Neural crest cell (in vitro differentiated cells): ENCODE data around the gene CMIP. TPM values are rescaled to one million over a fixed set of nuclear protein-coding genes. Genes with fewer than 3 reads are reported as not detected.

Experiments
- DNase-seq: peaks from one replicate; pipeline ENCODE4 v3.0.0; 2021; ENCODE audit warnings: low read depth, mixed read lengths, low spot score
- H3K27ac Mint-ChIP-seq: one replicate; pipeline ENCODE4 v1.8.0; 2021; ENCODE audit warnings: mild to moderate bottlenecking, mixed read lengths; ENCODE audit not compliant: unreplicated experiment
- H3K27me3 Mint-ChIP-seq: 2 replicates; pipeline ENCODE4 v1.8.0; 2021; ENCODE audit warnings: low read depth, mild to moderate bottlenecking, mixed read lengths
- H3K36me3 Mint-ChIP-seq: 2 replicates; pipeline ENCODE4 v1.8.0; 2021; ENCODE audit warnings: low read depth, mild to moderate bottlenecking, mixed read lengths
- H3K4me1 Mint-ChIP-seq: 2 replicates; pipeline ENCODE4 v1.8.0; 2021; ENCODE audit warnings: mixed read lengths
- H3K4me3 Mint-ChIP-seq: one replicate; pipeline ENCODE4 v1.8.0; 2021; ENCODE audit warnings: mild to moderate bottlenecking, mixed read lengths
- H3K9me3 Mint-ChIP-seq: 2 replicates; pipeline ENCODE4 v1.8.0; 2021; ENCODE audit warnings: mixed read lengths
- total RNA-seq: library from RNA; stranded (reverse); gene quantifications from 2 replicates; pipeline ENCODE4 v1.2.1, GENCODE V29; 2021
- TF ChIP-seq, protein P1 (sequence below): fragments of 200-600 bp; sonication (generic); conservative IDR thresholded peaks from 2 replicates; pipeline ENCODE4 v1.5.0; 2021; ENCODE audit warnings: antibody characterized with exemption, mild to moderate bottlenecking

CMIP gene
- total RNA-seq, 1 donor from 2014 or later = 41.2 TPM

DNA sequence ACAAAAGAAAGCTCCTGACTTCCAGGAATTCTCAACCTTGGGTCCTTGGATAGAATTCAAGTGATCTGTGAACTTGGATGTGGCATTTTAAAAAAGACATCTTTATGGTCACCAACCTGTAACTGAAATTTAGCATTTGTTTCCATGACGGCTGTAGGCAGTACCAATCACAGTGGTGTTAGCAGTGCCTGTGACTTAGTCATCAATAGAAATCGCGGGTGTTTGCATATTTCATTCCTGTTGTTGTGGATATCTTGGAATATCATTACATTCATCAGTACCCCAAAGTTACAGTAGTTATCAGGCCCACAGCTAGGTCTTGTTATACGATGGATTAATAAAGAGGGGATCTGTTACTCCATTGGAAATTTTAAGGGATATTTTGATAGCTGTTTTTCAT is 81.6 kb downstream of the CMIP start:
- no peak for DNase-seq
- Mint-ChIP-seq H3K4me1 (peaks cover 16% of the 10 kb centered on the region), H3K27ac (no peak overlapping the region), H3K27me3 (no peaks in the 10 kb centered on the region), H3K9me3 (peaks cover 2% of the 10 kb centered on the region), H3K4me3 (no peak overlapping the region), H3K36me3 (peaks cover 9% of the 10 kb centered on the region)
- TF ChIP-seq, protein P1, sequence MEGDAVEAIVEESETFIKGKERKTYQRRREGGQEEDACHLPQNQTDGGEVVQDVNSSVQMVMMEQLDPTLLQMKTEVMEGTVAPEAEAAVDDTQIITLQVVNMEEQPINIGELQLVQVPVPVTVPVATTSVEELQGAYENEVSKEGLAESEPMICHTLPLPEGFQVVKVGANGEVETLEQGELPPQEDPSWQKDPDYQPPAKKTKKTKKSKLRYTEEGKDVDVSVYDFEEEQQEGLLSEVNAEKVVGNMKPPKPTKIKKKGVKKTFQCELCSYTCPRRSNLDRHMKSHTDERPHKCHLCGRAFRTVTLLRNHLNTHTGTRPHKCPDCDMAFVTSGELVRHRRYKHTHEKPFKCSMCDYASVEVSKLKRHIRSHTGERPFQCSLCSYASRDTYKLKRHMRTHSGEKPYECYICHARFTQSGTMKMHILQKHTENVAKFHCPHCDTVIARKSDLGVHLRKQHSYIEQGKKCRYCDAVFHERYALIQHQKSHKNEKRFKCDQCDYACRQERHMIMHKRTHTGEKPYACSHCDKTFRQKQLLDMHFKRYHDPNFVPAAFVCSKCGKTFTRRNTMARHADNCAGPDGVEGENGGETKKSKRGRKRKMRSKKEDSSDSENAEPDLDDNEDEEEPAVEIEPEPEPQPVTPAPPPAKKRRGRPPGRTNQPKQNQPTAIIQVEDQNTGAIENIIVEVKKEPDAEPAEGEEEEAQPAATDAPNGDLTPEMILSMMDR = no peak

DNA sequence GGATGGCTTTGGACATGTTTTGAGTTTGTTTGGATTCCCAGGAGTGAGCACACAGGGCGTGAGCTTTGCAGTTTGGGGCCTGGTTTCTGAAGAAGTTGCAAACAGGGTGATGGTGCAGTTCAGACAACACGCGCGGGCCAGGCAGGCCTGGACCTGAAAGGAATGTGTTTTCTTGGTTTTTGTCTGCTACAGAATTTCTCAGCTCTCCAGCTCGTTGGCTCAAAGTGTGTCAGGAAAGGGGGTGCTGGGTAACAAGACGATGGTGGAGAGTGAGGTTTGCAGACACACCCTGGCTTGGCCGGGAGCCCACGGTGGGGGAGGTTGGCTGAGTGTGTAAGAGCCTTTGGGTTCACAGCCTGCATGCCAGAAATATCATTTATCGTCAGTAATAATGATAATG is 82.3 kb downstream of the CMIP start:
- peaks cover 13% of the 10 kb centered on the region for H3K36me3 Mint-ChIP-seq
- no peak overlapping the region for H3K4me3 Mint-ChIP-seq

DNA sequence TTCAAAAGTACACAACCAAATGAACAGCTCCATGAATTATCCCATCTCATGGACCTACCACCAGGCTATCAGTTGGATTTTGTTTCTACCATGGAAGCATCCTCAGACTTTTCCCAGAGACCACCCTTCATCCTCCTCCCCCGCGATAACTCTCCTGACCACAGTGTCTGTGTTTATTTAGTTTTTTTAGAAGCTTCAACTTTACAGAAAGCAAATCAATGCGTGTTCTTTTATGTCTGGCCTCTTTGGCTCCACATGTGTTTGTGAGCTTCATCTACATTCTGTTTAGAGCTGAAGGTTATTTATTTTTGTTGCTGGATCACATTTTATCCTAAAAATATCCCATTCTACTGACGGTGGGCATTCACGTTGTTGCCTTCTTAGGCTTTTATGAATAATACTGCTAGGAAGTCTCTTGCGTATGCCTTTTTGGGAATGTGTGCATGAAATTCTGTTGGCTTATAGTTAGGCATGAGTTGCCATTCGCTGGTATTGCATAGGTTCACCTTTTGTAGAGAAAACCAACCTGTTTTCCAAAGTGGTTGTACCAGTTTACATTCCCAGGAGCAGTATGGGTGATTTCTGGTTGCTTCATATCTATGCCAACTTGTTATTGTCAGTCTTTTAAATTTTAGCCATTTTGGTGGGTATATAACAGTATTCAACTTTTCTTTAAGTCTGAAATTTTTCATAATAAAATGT is 83.0 kb downstream of the CMIP start:
- H3K4me3 Mint-ChIP-seq = no peak overlapping the region
- peaks cover 2% of the 10 kb centered on the region for H3K9me3 Mint-ChIP-seq

More for the DNA sequence above, 82.3 kb downstream of the CMIP start:
- Mint-ChIP-seq H3K27me3 (no peaks in the 10 kb centered on the region), H3K4me1 (peaks cover 17% of the 10 kb centered on the region), H3K27ac (peak overlapping the region; percentile 81), H3K9me3 (peaks cover 2% of the 10 kb centered on the region)
- no peak for DNase-seq
- TF ChIP-seq, protein P1 = no peak

DNA sequence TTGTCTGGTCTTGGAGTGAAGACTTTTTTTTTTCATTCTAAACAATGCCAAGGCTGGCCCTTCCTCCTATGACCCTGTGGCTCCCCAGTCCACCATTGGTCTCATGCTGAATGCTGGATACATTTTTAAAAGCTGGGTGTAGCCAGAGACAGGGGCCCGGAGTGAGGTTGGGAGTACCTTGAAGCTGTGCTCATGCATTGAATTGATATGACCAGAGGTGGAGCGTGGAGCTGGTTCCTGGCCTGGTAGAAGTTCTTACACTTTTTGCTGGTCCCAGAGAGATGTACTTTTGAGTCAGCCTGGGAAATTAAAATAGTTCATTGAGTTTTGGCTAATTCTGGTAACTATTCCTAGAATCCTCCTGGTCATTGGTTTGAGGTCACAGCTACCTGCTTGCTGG is 83.6 kb downstream of the CMIP start:
- peaks cover 2% of the 10 kb centered on the region for H3K9me3 Mint-ChIP-seq
- peaks cover 13% of the 10 kb centered on the region for H3K36me3 Mint-ChIP-seq
- H3K4me3 Mint-ChIP-seq = no peak overlapping the region
- TF ChIP-seq, protein P1 = no peak
- H3K4me1 Mint-ChIP-seq = peaks cover 26% of the 10 kb centered on the region
- no peaks in the 10 kb centered on the region for H3K27me3 Mint-ChIP-seq
- no peak for DNase-seq
- no peak overlapping the region for H3K27ac Mint-ChIP-seq

More for the DNA sequence above, 83.0 kb downstream of the CMIP start:
- H3K4me1 Mint-ChIP-seq = peaks cover 20% of the 10 kb centered on the region
- H3K36me3 Mint-ChIP-seq = peaks cover 13% of the 10 kb centered on the region
- no peaks in the 10 kb centered on the region for H3K27me3 Mint-ChIP-seq
- TF ChIP-seq, protein P1 = no peak
- no peak for DNase-seq
- H3K27ac Mint-ChIP-seq = no peak overlapping the region

DNA sequence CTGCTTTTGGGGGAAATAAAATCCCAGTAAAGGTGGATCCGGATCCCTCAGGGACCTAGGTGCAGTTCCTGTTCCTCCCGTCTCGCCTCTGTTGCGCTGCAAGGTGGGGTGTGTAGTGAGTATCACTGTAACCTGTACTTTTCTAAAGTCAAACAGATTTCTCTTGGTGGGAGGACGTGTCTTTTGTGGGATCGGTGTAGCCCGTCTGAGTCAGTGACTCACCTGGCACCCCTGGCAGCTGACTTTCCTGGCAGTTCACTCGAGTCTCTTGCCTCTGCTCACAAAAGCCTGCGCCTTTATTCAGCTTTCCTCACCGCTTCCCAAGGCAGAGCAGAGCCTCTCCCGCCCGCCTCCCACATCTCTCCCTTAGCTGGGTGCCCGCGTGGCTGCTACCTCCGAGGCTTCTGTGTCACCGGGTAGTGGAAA is 85.7 kb downstream of the CMIP start:
- H3K27ac Mint-ChIP-seq = no peak overlapping the region
- peaks cover 36% of the 10 kb centered on the region for H3K4me1 Mint-ChIP-seq
- TF ChIP-seq, protein P1 = no peak

More for the DNA sequence above, 85.7 kb downstream of the CMIP start:
- Mint-ChIP-seq H3K36me3 (peaks cover 13% of the 10 kb centered on the region), H3K27me3 (no peaks in the 10 kb centered on the region), H3K4me3 (no peak overlapping the region), H3K9me3 (peaks cover 2% of the 10 kb centered on the region)
- DNase-seq = no peak
